AG04449 (cell line): ENCODE measurements around the gene GPC3.

Experiments used
- CTCF ChIA-PET: fragments of 350-600 bp; formaldehyde crosslinking; extraction: SDS; loops from one replicate; lab custom pipeline; 2021; ENCODE audit warnings: antibody characterized with exemption; lab: Yijun Ruan, JAX
- POLR2A ChIA-PET: fragments of 400-600, 350-600 bp; formaldehyde crosslinking; extraction: SDS; loops from one replicate; lab custom pipeline; 2020; ENCODE audit warnings: antibody characterized with exemption, inconsistent platforms; lab: Yijun Ruan, JAX
- DNase-seq: peaks from one replicate; pipeline ENCODE4 v3.0.0-alpha.2; 2010; ENCODE audit warnings: low read depth, low spot score
- H3K4me3 ChIP-seq: 2 replicates; pipeline ENCODE4 v1.5.1; 2011; ENCODE audit warnings: low read depth, mild to moderate bottlenecking, control low read depth, low read length
- TF ChIP-seq, protein P1 (sequence below): IDR thresholded peaks from one replicate; pipeline ENCODE4 v1.5.1; 2011; ENCODE audit warnings: mild to moderate bottlenecking, moderate library complexity, low read length, control low read depth, inconsistent platforms; ENCODE audit not compliant: insufficient read depth; ENCODE audit errors: missing control alignments

The GPC3 gene

DNA sequence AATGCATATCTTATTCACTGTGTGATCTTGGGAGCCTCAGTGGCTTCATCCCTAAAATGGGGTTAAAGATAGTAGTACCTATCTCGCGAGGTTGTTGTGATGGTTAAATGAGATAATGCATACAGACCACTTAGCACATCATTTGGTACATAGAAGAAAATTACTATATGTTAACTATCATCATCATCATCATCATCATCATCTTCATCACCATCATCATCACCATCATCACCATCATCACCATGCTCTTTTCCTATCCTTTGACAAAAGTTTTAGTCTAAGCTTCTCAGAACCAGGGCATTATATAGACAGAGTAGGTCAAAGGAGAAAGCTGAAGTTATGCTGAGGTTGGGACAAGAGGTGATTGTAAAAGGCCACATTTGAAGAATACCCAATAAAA, 145.0 kb downstream of the GPC3 start:
- TF ChIP-seq, protein P1, sequence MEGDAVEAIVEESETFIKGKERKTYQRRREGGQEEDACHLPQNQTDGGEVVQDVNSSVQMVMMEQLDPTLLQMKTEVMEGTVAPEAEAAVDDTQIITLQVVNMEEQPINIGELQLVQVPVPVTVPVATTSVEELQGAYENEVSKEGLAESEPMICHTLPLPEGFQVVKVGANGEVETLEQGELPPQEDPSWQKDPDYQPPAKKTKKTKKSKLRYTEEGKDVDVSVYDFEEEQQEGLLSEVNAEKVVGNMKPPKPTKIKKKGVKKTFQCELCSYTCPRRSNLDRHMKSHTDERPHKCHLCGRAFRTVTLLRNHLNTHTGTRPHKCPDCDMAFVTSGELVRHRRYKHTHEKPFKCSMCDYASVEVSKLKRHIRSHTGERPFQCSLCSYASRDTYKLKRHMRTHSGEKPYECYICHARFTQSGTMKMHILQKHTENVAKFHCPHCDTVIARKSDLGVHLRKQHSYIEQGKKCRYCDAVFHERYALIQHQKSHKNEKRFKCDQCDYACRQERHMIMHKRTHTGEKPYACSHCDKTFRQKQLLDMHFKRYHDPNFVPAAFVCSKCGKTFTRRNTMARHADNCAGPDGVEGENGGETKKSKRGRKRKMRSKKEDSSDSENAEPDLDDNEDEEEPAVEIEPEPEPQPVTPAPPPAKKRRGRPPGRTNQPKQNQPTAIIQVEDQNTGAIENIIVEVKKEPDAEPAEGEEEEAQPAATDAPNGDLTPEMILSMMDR: no peak
- CTCF ChIA-PET: interaction anchor here (0.9 to 1.3 kb wide), 2 partner anchors 10 to 48 kb away, joined by 3 read pairs; no protein-coding TSS in a partner anchor
- DNase-seq: no peak
- H3K4me3 ChIP-seq: no peak overlapping the region
- POLR2A ChIA-PET: no interaction called here

DNA sequence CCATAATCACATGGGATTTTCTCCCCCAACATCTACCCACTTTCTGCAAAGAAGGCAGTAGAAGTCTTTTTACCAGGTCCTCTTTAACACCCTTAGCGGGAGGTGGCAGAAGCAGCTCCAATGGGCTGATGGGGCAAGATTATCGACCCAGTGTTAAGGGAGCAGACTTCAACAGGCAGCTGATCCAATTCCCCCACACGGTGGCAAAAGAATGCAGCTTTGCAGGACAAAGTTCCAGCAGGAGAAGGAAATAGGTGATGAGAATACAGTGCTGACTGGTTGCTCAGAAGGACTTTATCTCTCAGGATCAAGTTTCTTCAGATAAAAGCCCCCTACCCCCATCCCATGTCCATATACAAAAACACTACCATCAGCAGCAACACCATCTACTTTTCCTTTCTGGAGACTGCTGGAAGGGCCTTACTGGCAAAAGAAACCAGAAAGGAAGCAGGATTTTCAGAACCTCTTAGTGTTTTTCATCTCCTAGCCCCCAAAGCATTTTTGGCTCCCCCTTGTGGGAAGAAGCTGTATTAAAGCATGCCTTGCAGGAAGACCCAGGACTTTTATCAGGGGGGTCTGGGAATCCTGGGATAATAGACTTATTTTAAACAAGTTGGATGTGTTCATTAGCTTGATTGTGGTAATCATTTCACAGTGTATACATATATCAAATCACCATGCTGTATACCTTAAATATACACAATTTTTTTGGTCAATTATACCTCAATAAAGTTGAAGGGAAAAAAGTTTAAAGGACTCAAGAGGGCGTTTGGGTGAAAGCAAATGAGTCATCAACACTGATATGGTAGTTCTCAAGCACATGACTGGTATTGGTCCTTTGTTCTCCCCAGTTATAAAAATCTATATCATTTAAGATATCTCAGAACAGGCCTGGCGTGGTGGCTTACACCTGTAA, 146.4 kb downstream of the GPC3 start:
- ChIA-PET CTCF (interaction anchor here (0.6 to 1.8 kb wide), 5 partner anchors 15 to 141 kb away, joined by 3 to 12 read pairs (median 4); no protein-coding TSS in a partner anchor), POLR2A (no interaction called here)
- no peak for DNase-seq
- H3K4me3 ChIP-seq: no peak overlapping the region
- TF ChIP-seq, protein P1: peak; percentile 42

DNA sequence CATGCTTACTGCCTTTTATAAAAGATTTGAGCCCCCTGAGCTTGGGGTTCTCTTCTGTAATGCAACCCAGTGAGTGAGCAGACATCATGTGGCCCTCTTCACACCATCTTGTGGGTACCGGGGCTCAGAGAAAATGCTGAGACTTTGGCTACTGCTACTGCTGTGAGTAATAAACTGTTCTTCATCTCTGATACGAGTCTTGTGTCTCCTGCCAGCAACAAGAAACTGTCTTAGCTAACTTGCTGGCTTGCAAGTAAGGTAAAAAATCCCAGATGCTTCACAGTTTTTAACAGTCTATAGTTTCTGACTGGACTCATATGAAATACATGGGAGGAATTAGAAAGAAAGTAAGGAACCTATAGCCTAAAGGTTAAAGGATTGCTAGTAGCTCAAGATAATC, 148.3 kb downstream of the GPC3 start:
- TF ChIP-seq, protein P1: no peak
- DNase-seq: no peak
- ChIA-PET CTCF (interaction anchor here (0.8 to 2.0 kb wide), 3 partner anchors 43 to 140 kb away, joined by 3 to 10 read pairs (median 5); no protein-coding TSS in a partner anchor), POLR2A (no interaction called here)
- no peak overlapping the region for H3K4me3 ChIP-seq

DNA sequence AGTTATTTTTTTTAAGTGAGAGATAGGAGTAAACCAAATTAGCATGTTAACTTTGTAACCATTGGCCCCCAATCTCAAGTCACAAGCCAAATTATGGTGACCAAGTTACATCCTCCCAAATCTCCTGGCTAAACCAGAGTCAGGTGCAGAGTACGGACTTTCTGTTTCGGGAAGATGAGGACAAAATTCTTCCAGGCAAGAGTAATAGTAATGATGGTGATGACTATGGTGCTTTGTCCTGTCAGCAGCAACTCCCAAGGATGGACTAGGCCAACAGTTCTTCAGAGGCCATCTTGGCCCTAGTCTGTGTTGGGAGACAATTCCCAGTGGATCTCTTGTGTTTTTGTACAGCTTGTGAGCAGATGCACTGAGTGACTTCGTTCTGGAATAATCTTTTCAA, 148.8 kb downstream of the GPC3 start:
- POLR2A ChIA-PET: no interaction called here
- TF ChIP-seq, protein P1: no peak
- no peak overlapping the region for H3K4me3 ChIP-seq
- no peak for DNase-seq
- CTCF ChIA-PET: interaction anchor here (0.7 to 2.0 kb wide), 4 partner anchors 30 to 139 kb away, joined by 3 to 10 read pairs (median 4); no protein-coding TSS in a partner anchor

DNA sequence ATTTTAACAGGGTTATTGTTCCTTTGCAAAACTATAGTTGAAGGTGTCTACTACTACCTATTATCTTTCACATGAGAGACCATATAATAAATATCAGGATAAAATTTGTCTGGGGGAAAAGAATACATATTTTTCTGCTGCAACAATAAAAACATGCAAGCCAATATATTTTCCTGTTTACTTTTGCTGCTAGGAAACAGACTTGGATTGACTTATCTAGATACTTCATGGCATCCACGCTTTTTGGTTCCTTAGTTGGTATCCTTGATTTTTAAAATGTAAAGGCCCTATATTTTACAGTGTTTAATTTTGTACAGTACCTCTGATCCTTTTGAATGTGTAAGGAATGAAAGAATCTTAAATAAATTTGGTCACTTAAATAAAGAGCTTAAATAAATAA, 150.6 kb downstream of the GPC3 start:
- H3K4me3 ChIP-seq: no peak overlapping the region
- DNase-seq: no peak
- TF ChIP-seq, protein P1: no peak
- ChIA-PET POLR2A (no interaction called here), CTCF (no interaction called here)

DNA sequence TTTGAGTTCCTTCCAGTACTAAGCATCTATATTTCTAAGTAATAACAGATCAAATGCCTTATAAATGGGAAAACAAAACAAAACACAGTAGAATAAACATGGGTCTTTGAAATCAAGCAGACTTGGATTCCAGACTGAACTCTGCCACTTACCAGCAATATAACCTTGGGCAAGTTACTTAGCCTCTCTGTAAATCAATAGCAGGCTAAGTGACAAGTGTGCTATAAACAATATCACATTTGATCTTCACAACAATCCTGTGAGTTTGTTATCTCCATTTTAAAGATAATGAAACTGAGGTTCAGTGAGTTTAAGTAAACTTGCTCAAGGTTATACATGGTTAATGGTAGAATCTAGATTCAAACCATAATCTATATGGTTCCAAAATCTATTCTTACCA, 165.8 kb downstream of the GPC3 start:
- no peak overlapping the region for H3K4me3 ChIP-seq
- DNase-seq: no peak
- CTCF ChIA-PET: no interaction called here
- TF ChIP-seq, protein P1: no peak
- POLR2A ChIA-PET: no interaction called here
